HepG2 (cell line): ENCODE measurements around the gene RBMS2. TPM values are rescaled to one million over a fixed set of nuclear protein-coding genes. Genes with fewer than 3 reads are reported as not detected.

Source experiments
- ELF1 ChIP-seq: sonication (generic); formaldehyde crosslinking; IDR thresholded peaks from 2 replicates; pipeline ENCODE4 v1.4.0; 2020; ENCODE audit warnings: missing genetic modification reagents
- FOXO4 ChIP-seq: sonication (generic); formaldehyde crosslinking; conservative IDR thresholded peaks from 2 replicates; pipeline ENCODE4 v1.8.1; 2023; ENCODE audit warnings: missing genetic modification reagents
- FOXP4 ChIP-seq: sonication (generic); formaldehyde crosslinking; IDR thresholded peaks from 2 replicates; pipeline ENCODE4 v1.4.0; 2020; ENCODE audit warnings: missing genetic modification reagents
- GATA4 ChIP-seq: sonication (generic); IDR thresholded peaks from 2 replicates; pipeline ENCODE4 v1.6.1; 2016; ENCODE audit warnings: antibody characterized with exemption, low read depth, borderline replicate concordance
- GLMP ChIP-seq: sonication (generic); formaldehyde crosslinking; IDR thresholded peaks from 2 replicates; pipeline ENCODE4 v1.9.0; 2021; ENCODE audit warnings: missing genetic modification reagents, mild to moderate bottlenecking, borderline replicate concordance
- HIC2 ChIP-seq: sonication (generic); formaldehyde crosslinking; IDR thresholded peaks from 2 replicates; pipeline ENCODE4 v1.9.0; 2022; ENCODE audit warnings: low read depth, missing genetic modification reagents
- HNF1B ChIP-seq: sonication (generic); formaldehyde crosslinking; IDR thresholded peaks from 2 replicates; pipeline ENCODE4 v1.5.1; 2020; ENCODE audit warnings: mild to moderate bottlenecking, moderate library complexity, missing genetic modification reagents
- IRF9 ChIP-seq: sonication (generic); formaldehyde crosslinking; IDR thresholded peaks from 2 replicates; pipeline ENCODE4 v1.8.0; 2022; ENCODE audit warnings: missing genetic modification reagents, mild to moderate bottlenecking, borderline replicate concordance
- JUNB ChIP-seq: sonication (generic); formaldehyde crosslinking; IDR thresholded peaks from 2 replicates; pipeline ENCODE4 v1.8.0; 2022; ENCODE audit warnings: missing genetic modification reagents, mild to moderate bottlenecking, borderline replicate concordance
- MEIS2 ChIP-seq: sonication (generic); formaldehyde crosslinking; IDR thresholded peaks from 2 replicates; pipeline ENCODE4 v1.9.0; 2021; ENCODE audit warnings: mild to moderate bottlenecking, missing genetic modification reagents
- NR2C2 ChIP-seq: sonication (generic); formaldehyde crosslinking; IDR thresholded peaks from 2 replicates; pipeline ENCODE4 v1.4.0; 2020; ENCODE audit warnings: missing genetic modification reagents, mild to moderate bottlenecking, moderate library complexity, borderline replicate concordance
- SALL2 ChIP-seq: sonication (generic); formaldehyde crosslinking; IDR thresholded peaks from 2 replicates; pipeline ENCODE4 v1.8.1; 2023; ENCODE audit warnings: mild to moderate bottlenecking, missing genetic modification reagents, inconsistent platforms
- ZGPAT ChIP-seq: IDR thresholded peaks from 2 replicates; pipeline ENCODE4 v1.6.1; 2016; ENCODE audit warnings: mild to moderate bottlenecking
- ZNF12 ChIP-seq: sonication (generic); formaldehyde crosslinking; IDR thresholded peaks from 2 replicates; pipeline ENCODE4 v1.5.0; 2020; ENCODE audit warnings: missing genetic modification reagents
- ZNF616 ChIP-seq: sonication (generic); formaldehyde crosslinking; IDR thresholded peaks from 2 replicates; pipeline ENCODE4 v1.5.0; 2020; ENCODE audit warnings: low read depth, mild to moderate bottlenecking, missing genetic modification reagents
- ZNF670 ChIP-seq: sonication (generic); formaldehyde crosslinking; IDR thresholded peaks from 2 replicates; pipeline ENCODE4 v1.8.0; 2022; ENCODE audit warnings: mild to moderate bottlenecking, missing genetic modification reagents, borderline replicate concordance
- polyA plus RNA-seq, 8 experiments: library from polyadenylated mRNA; depleted of rRNA in 3 of 8; stranded (reverse) in 7 of 8; unstranded in 1 of 8; fragments of >200 nt; fragmentation: Illumina TruSeq in 4 of 8; extraction: Trizol in 4 of 8; gene quantifications; 2 replicates each; pipeline versions ENCODE4 v1.2.1 to v1.2.3, GENCODE V29; 2011 to 2016; ENCODE audit warnings: low read depth in 4 of 8, missing spikeins in 1 of 8, mixed read lengths in 1 of 8; ENCODE audit not compliant: insufficient read depth in 1 of 8
- total RNA-seq, 5 experiments: library from RNA; depleted of rRNA; stranded (reverse); fragments of >200 nt; fragmentation: Illumina TruSeq; extraction: Trizol; gene quantifications; 2 replicates each; pipeline ENCODE4 v1.2.3, GENCODE V29; 2016; ENCODE audit warnings: low read depth in 1 of 5

RBMS2 gene
- total and polyA plus RNA-seq, 2 of the 13 experiments (the other 11 are each of a cell fraction or from before 2014, with no cell fraction given) = 0.53 to 7.4 TPM

- TF ChIP-seq HIC2 (CRISPR knock-in tag) = peak; percentile 25; the same call in 1 of the 2 replicates
- no peak for TF ChIP-seq ZNF670 (CRISPR knock-in tag)
- 0 out of 2 replicates have a peak, but pooled peaks have one; percentile 3 for TF ChIP-seq GATA4
- no peak; the same call in 1 of the 2 replicates for TF ChIP-seq JUNB (CRISPR knock-in tag)
- no peak for TF ChIP-seq MEIS2
- TF ChIP-seq SALL2 (CRISPR knock-in tag) = peak; percentile 34; the same call in 1 of the 2 replicates
- TF ChIP-seq ELF1 (CRISPR knock-in tag) = no peak
- TF ChIP-seq FOXO4 (CRISPR knock-in tag) = no peak
- TF ChIP-seq GLMP (CRISPR knock-in tag) = no peak
- TF ChIP-seq ZNF12 (CRISPR knock-in tag) = peak; percentile 22; the same call in 1 of the 2 replicates
- no peak for TF ChIP-seq HNF1B
- 0 out of 2 replicates have a peak, but pooled peaks have one; percentile 74 for TF ChIP-seq ZNF616
- 0 out of 2 replicates have a peak, but pooled peaks have one; percentile 10 for TF ChIP-seq IRF9 (CRISPR knock-in tag)
- TF ChIP-seq FOXP4 (CRISPR knock-in tag) = 0 out of 2 replicates have a peak, but pooled peaks have one; percentile 6
- no peak for TF ChIP-seq ZGPAT
- no peak for TF ChIP-seq NR2C2
These were observed 114.4 kb downstream of the RBMS2 start (continued) for GRCh38 chr12:56635806-56636674.
